Measurements from ENCODE around the gene OR10P1. TPM values are rescaled to one million over a fixed set of nuclear protein-coding genes. Genes with fewer than 3 reads are reported as not detected.

Gene OR10P1
- total RNA-seq, 3 donors from 2014 or later: not detected

GRCh38 chr12:55671746-55672145 lies 35.1 kb downstream of the OR10P1 start:
- intact Hi-C loops (cut with DNase I, micrococcal nuclease): no loop called here
- no peaks in the 10 kb centered on the region for H3K9me3 ChIP-seq
- ATAC-seq: peak; percentile 81
- DNase-seq: peak in 2 of 3 donors; percentile 59 to 60
- H3K4me1 ChIP-seq (ENCODE audit: low read depth): peaks cover 19% of the 10 kb centered on the region
- no peaks in the 10 kb centered on the region for H3K36me3 ChIP-seq (ENCODE audit: low read depth)
- no peak for TF ChIP-seq CTCF (IDR thresholded peaks at IDR 0.05)
- no peak overlapping the region for H3K4me3 ChIP-seq

DNA sequence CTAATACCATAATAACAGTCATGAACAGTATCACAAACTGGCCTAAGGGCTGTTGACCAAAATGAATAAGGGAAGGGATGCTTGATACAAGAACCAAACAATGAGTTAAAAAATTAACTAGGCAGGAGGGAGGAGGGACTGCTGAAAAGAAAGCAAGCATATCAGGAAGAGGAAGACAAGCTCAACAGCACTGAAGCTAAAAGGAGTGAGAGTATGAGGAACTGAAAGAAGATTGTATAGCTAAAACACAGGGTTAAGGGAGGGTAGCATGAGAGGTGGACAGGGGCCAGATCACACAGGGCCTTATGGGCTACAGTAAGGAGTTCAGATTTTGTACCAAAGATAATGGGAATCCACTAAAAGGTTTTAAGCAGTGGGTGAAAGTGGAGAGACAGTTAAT lies 36.9 kb downstream of the OR10P1 start:
- peak; percentile 57 for ATAC-seq
- no peak for TF ChIP-seq CTCF (IDR thresholded peaks at IDR 0.05)
- Histone ChIP-seq H3K4me3 (no peak overlapping the region), H3K4me1 (ENCODE audit: low read depth) (peaks cover 19% of the 10 kb centered on the region), H3K36me3 (ENCODE audit: low read depth) (no peaks in the 10 kb centered on the region), H3K9me3 (no peaks in the 10 kb centered on the region)
- intact Hi-C loops (cut with DNase I, micrococcal nuclease): no loop called here
- no peak for DNase-seq

DNA sequence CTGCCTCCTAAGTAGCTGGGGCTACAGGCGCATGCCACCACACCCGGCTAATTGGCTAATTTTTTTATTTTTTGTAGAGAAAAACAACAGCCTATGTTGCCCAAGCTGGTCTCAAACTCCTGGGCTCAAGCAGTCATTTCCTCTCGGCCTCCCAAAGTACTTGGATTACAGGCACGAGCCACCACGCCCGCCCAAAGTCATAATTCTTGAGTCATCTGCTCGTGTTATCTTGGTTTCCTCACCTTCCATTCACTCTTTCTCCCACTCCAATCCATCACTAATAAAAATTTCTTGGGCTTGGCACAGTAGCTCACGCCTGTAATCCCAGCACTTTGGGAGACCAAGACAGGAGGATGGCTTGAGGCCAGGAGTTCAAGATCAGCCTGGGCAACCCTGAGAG lies 39.0 kb downstream of the OR10P1 start:
- peaks cover 10% of the 10 kb centered on the region for H3K4me1 ChIP-seq (ENCODE audit: low read depth)
- no peak for TF ChIP-seq CTCF (IDR thresholded peaks at IDR 0.05)
- no peaks in the 10 kb centered on the region for H3K36me3 ChIP-seq (ENCODE audit: low read depth)
- H3K4me3 ChIP-seq: no peak overlapping the region
- ATAC-seq (peak; percentile 72), DNase-seq (peak in 2 of 3 donors; percentile 33 to 45)
- intact Hi-C loops (cut with DNase I, micrococcal nuclease): no loop called here
- H3K9me3 ChIP-seq: no peaks in the 10 kb centered on the region

- no peak for DNase-seq
- Histone ChIP-seq H3K4me3 (no peak overlapping the region), H3K36me3 (ENCODE audit: low read depth) (no peaks in the 10 kb centered on the region), H3K9me3 (no peaks in the 10 kb centered on the region), H3K4me1 (ENCODE audit: low read depth) (peaks cover 6% of the 10 kb centered on the region)
- intact Hi-C loops (cut with DNase I, micrococcal nuclease): no loop called here
- no peak for ATAC-seq
- no peak for TF ChIP-seq CTCF (IDR thresholded peaks at IDR 0.05)
Measured at GRCh38 chr12:55676707-55677106, 40.0 kb downstream of the OR10P1 start.

- peak in 1 of 3 donors; percentile 21 for DNase-seq
Measured at GRCh38 chr12:55679691-55680090, 43.0 kb downstream of the OR10P1 start.

More at GRCh38 chr12:55679691-55680090, 43.0 kb downstream of the OR10P1 start:
- Histone ChIP-seq H3K36me3 (ENCODE audit: low read depth) (no peaks in the 10 kb centered on the region), H3K9me3 (no peaks in the 10 kb centered on the region), H3K4me1 (ENCODE audit: low read depth) (peaks cover 5% of the 10 kb centered on the region), H3K4me3 (no peak overlapping the region)
- intact Hi-C loops (cut with DNase I, micrococcal nuclease): no loop called here
- no peak for TF ChIP-seq CTCF (IDR thresholded peaks at IDR 0.05)
- no peak for ATAC-seq
